KMS-11 (cell line): ENCODE results near the gene CYP26B1.

ENCODE experiments used
- H2AFZ ChIP-seq: fragments of 200-600 bp; sonication (generic); 2 replicates; pipeline ENCODE4 v1.6.1; 2016; ENCODE audit warnings: antibody characterized with exemption, mixed run types, low read depth
- H3K27ac ChIP-seq: fragments of 200-600 bp; sonication (generic); 2 replicates; pipeline ENCODE4 v1.6.1; 2016; ENCODE audit warnings: mild to moderate bottlenecking, mixed run types
- H3K27me3 ChIP-seq: fragments of 200-600 bp; sonication (generic); 2 replicates; pipeline ENCODE4 v1.6.1; 2017; ENCODE audit warnings: mild to moderate bottlenecking, low read depth, mixed run types, moderate library complexity; ENCODE audit not compliant: insufficient read depth
- H3K36me3 ChIP-seq: fragments of 200-600 bp; sonication (generic); 2 replicates; pipeline ENCODE4 v1.6.1; 2017; ENCODE audit warnings: mild to moderate bottlenecking, mixed run types; ENCODE audit not compliant: insufficient read depth
- H3K4me1 ChIP-seq: fragments of 200-600 bp; sonication (generic); 2 replicates; pipeline ENCODE4 v1.6.1; 2016; ENCODE audit warnings: mild to moderate bottlenecking, low read depth, mixed run types; ENCODE audit not compliant: poor library complexity, severe bottlenecking
- H3K4me2 ChIP-seq: fragments of 200-600 bp; sonication (generic); 2 replicates; pipeline ENCODE4 v1.7.0; 2016; ENCODE audit warnings: mild to moderate bottlenecking, mixed run types
- H3K4me3 ChIP-seq: fragments of 200-600 bp; sonication (generic); IDR thresholded peaks from 2 replicates; pipeline ENCODE4 v1.6.1; 2017; ENCODE audit warnings: low read depth, low read length, mixed read lengths; ENCODE audit not compliant: insufficient read depth
- H3K79me2 ChIP-seq: fragments of 200-600 bp; sonication (generic); 2 replicates; pipeline ENCODE4 v1.6.1; 2016; ENCODE audit warnings: low read depth, mixed run types; ENCODE audit not compliant: insufficient read depth
- H3K9ac ChIP-seq: fragments of 200-600 bp; sonication (generic); 2 replicates; pipeline ENCODE4 v1.6.1; 2016; ENCODE audit warnings: mild to moderate bottlenecking, mixed run types
- H4K20me1 ChIP-seq: fragments of 200-600 bp; sonication (generic); 2 replicates; pipeline ENCODE4 v1.6.1; 2016; ENCODE audit warnings: mild to moderate bottlenecking, mixed run types; ENCODE audit not compliant: insufficient read depth
- TF ChIP-seq, protein P1 (sequence below): fragments of 200-600 bp; sonication (generic); conservative IDR thresholded peaks from 2 replicates; pipeline ENCODE4 v1.6.1; 2017; ENCODE audit warnings: low read depth, mild to moderate bottlenecking, antibody characterized with exemption, low read length, moderate library complexity, mixed read lengths

CYP26B1 gene

DNA sequence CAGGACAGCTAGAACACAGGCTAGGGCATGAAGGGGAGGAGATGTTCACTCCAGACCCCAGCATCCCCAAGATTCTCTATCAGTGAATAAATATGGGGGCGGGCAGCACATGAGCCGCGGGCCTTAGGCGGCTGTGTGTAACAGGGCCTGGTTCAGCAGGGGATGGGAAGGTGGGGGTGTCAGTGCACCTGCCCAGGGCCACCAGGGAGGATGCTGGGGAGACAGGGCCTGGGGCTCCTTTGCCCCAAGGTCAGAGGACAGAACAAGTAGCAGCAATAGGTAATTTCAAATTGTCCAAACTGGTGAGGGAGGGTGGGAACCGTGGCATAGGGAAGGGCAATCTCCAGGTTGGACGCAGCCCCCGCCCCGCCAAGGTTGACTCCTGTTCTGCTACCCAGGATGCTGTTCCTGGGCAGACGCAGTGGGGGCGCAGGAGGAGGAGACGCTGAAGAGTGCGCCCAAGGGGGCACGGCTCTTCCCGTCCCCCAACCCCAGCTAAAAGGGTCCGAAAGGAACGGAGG lies 16.2 kb downstream of the CYP26B1 start:
- Histone ChIP-seq H3K9ac (no peak overlapping the region), H3K4me3 (no peak overlapping the region), H3K36me3 (no peaks in the 10 kb centered on the region), H3K4me2 (no peak overlapping the region), H3K27ac (no peak overlapping the region), H2AFZ (no peak overlapping the region), H3K27me3 (no peaks in the 10 kb centered on the region), H4K20me1 (no peaks in the 10 kb centered on the region), H3K79me2 (no peaks in the 10 kb centered on the region), H3K4me1 (no peaks in the 10 kb centered on the region)
- TF ChIP-seq, protein P1, sequence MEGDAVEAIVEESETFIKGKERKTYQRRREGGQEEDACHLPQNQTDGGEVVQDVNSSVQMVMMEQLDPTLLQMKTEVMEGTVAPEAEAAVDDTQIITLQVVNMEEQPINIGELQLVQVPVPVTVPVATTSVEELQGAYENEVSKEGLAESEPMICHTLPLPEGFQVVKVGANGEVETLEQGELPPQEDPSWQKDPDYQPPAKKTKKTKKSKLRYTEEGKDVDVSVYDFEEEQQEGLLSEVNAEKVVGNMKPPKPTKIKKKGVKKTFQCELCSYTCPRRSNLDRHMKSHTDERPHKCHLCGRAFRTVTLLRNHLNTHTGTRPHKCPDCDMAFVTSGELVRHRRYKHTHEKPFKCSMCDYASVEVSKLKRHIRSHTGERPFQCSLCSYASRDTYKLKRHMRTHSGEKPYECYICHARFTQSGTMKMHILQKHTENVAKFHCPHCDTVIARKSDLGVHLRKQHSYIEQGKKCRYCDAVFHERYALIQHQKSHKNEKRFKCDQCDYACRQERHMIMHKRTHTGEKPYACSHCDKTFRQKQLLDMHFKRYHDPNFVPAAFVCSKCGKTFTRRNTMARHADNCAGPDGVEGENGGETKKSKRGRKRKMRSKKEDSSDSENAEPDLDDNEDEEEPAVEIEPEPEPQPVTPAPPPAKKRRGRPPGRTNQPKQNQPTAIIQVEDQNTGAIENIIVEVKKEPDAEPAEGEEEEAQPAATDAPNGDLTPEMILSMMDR, result no peak

DNA sequence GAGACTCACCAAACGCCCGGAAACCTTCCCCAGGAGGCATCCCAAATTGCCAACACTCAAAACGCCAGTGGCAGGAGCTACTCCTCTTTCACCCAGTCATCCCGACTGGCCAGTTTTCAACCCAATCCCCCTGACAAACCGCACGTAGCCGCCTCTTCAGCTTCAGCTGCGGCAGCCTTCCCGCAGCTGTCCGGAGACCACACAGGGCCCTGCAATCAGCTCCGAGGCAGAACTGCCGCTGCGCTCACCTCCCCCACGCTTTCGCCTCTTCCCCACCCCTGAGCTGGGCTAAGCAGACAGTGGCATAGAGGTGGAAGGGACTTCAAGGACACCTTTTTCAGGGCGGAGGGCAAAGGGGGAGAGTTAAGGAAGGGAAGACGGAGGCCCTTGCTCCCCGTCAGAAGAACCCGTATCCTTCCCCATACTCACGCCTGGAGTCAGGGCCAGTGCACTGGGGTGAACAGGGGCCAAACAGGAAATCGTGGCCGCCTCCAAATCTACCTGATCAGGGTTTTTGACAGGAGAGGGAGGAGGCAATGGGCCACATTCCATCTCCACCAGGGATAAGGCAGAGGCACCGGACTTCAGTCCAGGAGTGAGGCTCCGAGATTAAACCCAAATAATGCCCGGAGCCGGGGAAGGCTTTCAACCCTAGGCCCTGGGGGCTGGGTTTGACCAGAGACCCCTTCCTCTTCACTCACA lies 16.9 kb downstream of the CYP26B1 start:
- Histone ChIP-seq H3K4me1 (no peaks in the 10 kb centered on the region), H3K79me2 (no peaks in the 10 kb centered on the region), H3K4me3 (no peak overlapping the region), H3K9ac (no peak overlapping the region), H4K20me1 (no peaks in the 10 kb centered on the region), H3K36me3 (no peaks in the 10 kb centered on the region), H3K27me3 (no peaks in the 10 kb centered on the region), H3K4me2 (no peak overlapping the region), H3K27ac (no peak overlapping the region), H2AFZ (no peak overlapping the region)
- TF ChIP-seq, protein P1, result no peak

DNA sequence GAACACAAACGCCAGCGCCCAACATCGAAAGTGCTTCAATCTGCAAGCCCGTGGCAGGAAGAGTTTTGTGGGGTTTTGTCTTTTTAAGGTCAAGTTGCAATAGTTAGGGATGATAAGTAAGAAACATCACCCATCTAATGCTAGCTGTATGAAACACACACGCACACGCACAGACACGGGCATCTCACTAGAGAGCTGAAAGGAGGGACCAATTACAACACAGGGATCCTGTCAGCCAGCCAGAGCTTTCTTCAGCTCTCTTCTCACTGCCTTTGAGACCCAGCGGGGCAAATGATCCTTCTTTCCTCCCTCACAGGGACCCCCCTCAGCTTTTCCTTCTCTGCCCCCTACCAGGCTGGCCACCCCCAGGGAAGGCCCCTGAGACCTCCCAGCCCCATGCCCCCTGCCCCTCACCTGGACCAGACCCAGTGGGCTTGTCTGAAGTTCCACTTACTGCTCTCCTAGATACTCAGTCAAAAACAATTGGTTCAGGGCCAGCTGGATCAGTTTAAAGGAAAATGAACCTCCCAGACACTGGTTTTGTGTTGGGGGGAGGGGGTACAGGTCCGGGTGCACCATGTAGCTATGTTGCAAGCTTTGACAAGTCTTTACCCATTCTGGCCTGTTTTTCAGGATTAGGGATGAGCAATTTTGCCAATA lies 17.9 kb downstream of the CYP26B1 start:
- Histone ChIP-seq H2AFZ (no peak overlapping the region), H3K36me3 (no peaks in the 10 kb centered on the region), H3K27ac (no peak overlapping the region), H3K79me2 (no peaks in the 10 kb centered on the region), H3K4me1 (no peaks in the 10 kb centered on the region), H4K20me1 (no peaks in the 10 kb centered on the region), H3K4me3 (no peak overlapping the region), H3K9ac (no peak overlapping the region), H3K4me2 (no peak overlapping the region), H3K27me3 (no peaks in the 10 kb centered on the region)
- TF ChIP-seq, protein P1, result no peak

DNA sequence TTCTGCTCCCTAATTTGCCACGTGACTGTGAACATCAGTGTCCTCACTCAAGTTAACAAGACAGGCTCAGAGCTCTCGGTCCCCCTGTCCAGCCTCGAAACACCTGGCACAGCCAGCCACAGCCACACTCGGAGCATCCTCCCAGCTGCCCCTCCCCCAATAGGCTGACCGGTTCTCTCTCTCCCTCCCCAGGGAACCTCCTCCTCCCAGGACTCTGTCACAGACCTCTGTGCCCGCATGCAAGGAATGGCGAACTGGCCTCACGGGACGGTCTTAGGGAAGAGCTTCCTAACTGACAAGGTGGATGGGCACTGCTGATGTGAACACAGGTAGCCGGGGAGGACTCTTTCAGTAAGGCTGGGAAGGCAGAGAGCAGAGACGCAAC lies 18.8 kb downstream of the CYP26B1 start:
- Histone ChIP-seq H3K27ac (no peak overlapping the region), H3K4me1 (no peaks in the 10 kb centered on the region), H2AFZ (no peak overlapping the region), H3K79me2 (no peaks in the 10 kb centered on the region), H4K20me1 (no peaks in the 10 kb centered on the region), H3K4me2 (no peak overlapping the region), H3K27me3 (no peaks in the 10 kb centered on the region), H3K36me3 (no peaks in the 10 kb centered on the region), H3K9ac (no peak overlapping the region), H3K4me3 (no peak overlapping the region)
- TF ChIP-seq, protein P1, result no peak
